A673 (cell line): ENCODE results near the gene DPP10. TPM values are rescaled to one million over a fixed set of nuclear protein-coding genes. Genes with fewer than 3 reads are reported as not detected.

Experiments
- BruUV-seq: library from RNA; stranded (reverse); fragments of 400-500 nt; replicated peaks from 2 replicates; lab custom pipeline; 2021; lab: Mats Ljungman, UMichigan
- CTCF ChIA-PET: fragments of 300-600 bp; sonication (Branson Sonifier 250); formaldehyde crosslinking; loops from one replicate; lab custom pipeline; 2022; ENCODE audit warnings: antibody characterized with exemption; lab: Charles Lee
- POLR2A ChIA-PET: fragments of 300-600 bp; sonication (Branson Sonifier 250); formaldehyde crosslinking; loops from one replicate; lab custom pipeline; 2022; ENCODE audit warnings: antibody characterized with exemption; ENCODE audit not compliant: low non-redundant PET; lab: Charles Lee
- DNase-seq: peaks from one replicate; pipeline ENCODE4 v3.0.0-alpha.2; 2015; ENCODE audit warnings: low spot score
- H3K27ac ChIP-seq: fragments of 200-600 bp; sonication (generic); 2 replicates; pipeline ENCODE4 v1.5.1; 2016; ENCODE audit warnings: mixed run types, low read depth, mild to moderate bottlenecking, mixed read lengths, antibody characterized with exemption, low read length; ENCODE audit not compliant: poor library complexity, severe bottlenecking
- H3K27me3 ChIP-seq: fragments of 200-600 bp; sonication (generic); replicated peaks from 2 replicates; pipeline ENCODE4 v1.6.1; 2017; ENCODE audit warnings: mixed run types, low read depth, mild to moderate bottlenecking, mixed read lengths, antibody characterized with exemption, low read length; ENCODE audit not compliant: insufficient read depth, poor library complexity
- H3K36me3 ChIP-seq: fragments of 200-600 bp; sonication (generic); 2 replicates; pipeline ENCODE4 v1.6.1; 2016; ENCODE audit warnings: mixed run types, mild to moderate bottlenecking, mixed read lengths, antibody characterized with exemption, low read length; ENCODE audit not compliant: insufficient read depth, poor library complexity, severe bottlenecking
- H3K4me1 ChIP-seq: fragments of 200-600 bp; sonication (generic); 2 replicates; pipeline ENCODE4 v1.6.1; 2017; ENCODE audit warnings: mixed run types, mild to moderate bottlenecking, mixed read lengths, antibody characterized with exemption, low read length; ENCODE audit not compliant: insufficient read depth, poor library complexity, severe bottlenecking
- H3K4me3 ChIP-seq: fragments of 200-600 bp; sonication (generic); 2 replicates; pipeline ENCODE4 v1.5.1; 2016; ENCODE audit warnings: low read depth, mixed run types, mild to moderate bottlenecking, mixed read lengths, low read length; ENCODE audit not compliant: poor library complexity, severe bottlenecking
- H3K9me3 ChIP-seq: fragments of 200-600 bp; sonication (generic); 2 replicates; pipeline ENCODE4 v1.6.1; 2016; ENCODE audit warnings: mixed run types, low read depth, mild to moderate bottlenecking, mixed read lengths, antibody characterized with exemption, low read length; ENCODE audit not compliant: poor library complexity, severe bottlenecking
- CTCF ChIP-seq: fragments of 300-800, 200-600 bp; sonication (generic); conservative IDR thresholded peaks from 2 replicates; pipeline ENCODE4 v1.5.1; 2017; ENCODE audit warnings: low read depth, mild to moderate bottlenecking, antibody characterized with exemption, low read length, moderate library complexity, mixed read lengths
- EZH2 ChIP-seq: fragments of 200-600 bp; sonication (generic); IDR thresholded peaks from 2 replicates; pipeline ENCODE4 v1.6.1; 2017; ENCODE audit warnings: borderline replicate concordance, low read depth, mild to moderate bottlenecking, mixed read lengths, antibody characterized with exemption, low read length; ENCODE audit not compliant: poor library complexity, severe bottlenecking
- intact Hi-C: fragments of 100-400 bp; cut with micrococcal nuclease; formaldehyde crosslinking; loops from one replicate; pipeline ENCODE4 v1.10.0; 2022; ENCODE audit not compliant: unreplicated experiment
- total RNA-seq: library from RNA; stranded (reverse); gene quantifications from 2 replicates; pipeline ENCODE4 v1.2.3, GENCODE V29; 2021

The DPP10 gene
- total RNA-seq, 1 experiment from 2014 or later, result not detected

GRCh38 chr2:114472726-114473125 is 30.3 kb downstream of the DPP10 start:
- intact Hi-C loops, result no loop called here
- Histone ChIP-seq H3K4me3 (no peak overlapping the region), H3K27ac (no peak overlapping the region), H3K9me3 (peaks cover 4% of the 10 kb centered on the region), H3K4me1 (no peaks in the 10 kb centered on the region), H3K27me3 (no peaks in the 10 kb centered on the region), H3K36me3 (no peaks in the 10 kb centered on the region)
- no TSS peak for BruUV-seq
- CTCF ChIA-PET, result no interaction called here
- DNase-seq, result no peak
- POLR2A ChIA-PET, result no interaction called here
- no peak for TF ChIP-seq CTCF

- POLR2A ChIA-PET, result no interaction called here
- BruUV-seq, result no TSS peak
- H3K27ac ChIP-seq, result no peak overlapping the region
Measured at GRCh38 chr2:114488841-114489530, 46.5 kb downstream of the DPP10 start.

GRCh38 chr2:114495046-114495445 is 52.6 kb downstream of the DPP10 start:
- no TSS peak for BruUV-seq
- intact Hi-C loops, result no loop called here
- DNase-seq, result no peak

More at GRCh38 chr2:114488841-114489530, 46.5 kb downstream of the DPP10 start:
- TF ChIP-seq CTCF (no peak), EZH2 (no peak)
- Histone ChIP-seq H3K9me3 (peaks cover 6% of the 10 kb centered on the region), H3K4me3 (no peak overlapping the region), H3K36me3 (no peaks in the 10 kb centered on the region), H3K27me3 (no peaks in the 10 kb centered on the region), H3K4me1 (no peaks in the 10 kb centered on the region)
- DNase-seq, result no peak
- intact Hi-C loops, result no loop called here
- CTCF ChIA-PET, result no interaction called here

More at GRCh38 chr2:114495046-114495445, 52.6 kb downstream of the DPP10 start:
- TF ChIP-seq CTCF, result no peak
- no peak for TF ChIP-seq EZH2
- no peaks in the 10 kb centered on the region for H3K4me1 ChIP-seq
- H3K4me3 ChIP-seq, result no peak overlapping the region
- H3K27me3 ChIP-seq, result no peaks in the 10 kb centered on the region
- ChIA-PET CTCF (no interaction called here), POLR2A (no interaction called here)
- H3K9me3 ChIP-seq, result peaks cover 5% of the 10 kb centered on the region
- H3K36me3 ChIP-seq, result no peaks in the 10 kb centered on the region
- H3K27ac ChIP-seq, result no peak overlapping the region
